Breast epithelium (tissue), 3 donors: Measurements from ENCODE around the gene SLC6A3.

ENCODE experiments used
- CTCF ChIP-seq, 3 donors: fragments of 450-650 bp; IDR thresholded peaks; one replicate each; pipeline ENCODE4 v1.5.1; 2016 to 2017; ENCODE audit warnings: antibody characterized with exemption in 3 of 3, mild to moderate bottlenecking in 3 of 3, moderate library complexity in 3 of 3
- POLR2A ChIP-seq: fragments of 450-650 bp; IDR thresholded peaks from one replicate; pipeline ENCODE4 v1.6.1; 2016; ENCODE audit warnings: antibody characterized with exemption, mild to moderate bottlenecking, moderate library complexity

DNA sequence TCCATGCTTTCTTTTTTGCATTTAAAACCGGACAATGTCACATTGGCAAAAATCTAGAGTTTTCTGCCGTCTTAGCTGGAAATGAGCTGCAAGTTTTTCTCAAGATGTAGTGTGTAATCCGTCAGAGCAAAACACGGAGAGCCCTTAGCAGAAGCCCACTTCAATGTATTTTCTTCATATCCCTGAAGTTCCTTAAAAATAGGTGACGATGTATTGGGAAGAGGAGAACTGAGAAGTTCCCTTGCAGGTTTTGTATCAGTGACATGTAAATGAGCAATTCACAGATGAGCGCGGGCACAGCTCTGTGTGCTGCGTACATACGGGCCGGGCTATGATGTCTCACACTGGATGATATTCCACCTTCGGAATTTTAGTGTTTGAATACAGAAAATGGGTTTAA is 85.5 kb downstream of the SLC6A3 start:
- TF ChIP-seq CTCF (IDR thresholded peaks at IDR 0.05) = no peak
- no peak for TF ChIP-seq POLR2A
